Ascending aorta (tissue), 2 donors: ENCODE results near the gene ACTR2. TPM values are rescaled to one million over a fixed set of nuclear protein-coding genes. Genes with fewer than 3 reads are reported as not detected.
"Not testable (repeated sequence)": the region's sequence is repeated elsewhere in the genome, so short reads cannot be mapped to it uniquely, and the experiment has no call there.

Source experiments
- DNase-seq, 2 donors: peaks; one replicate each; pipeline ENCODE4 v3.0.0-alpha.2; 2019; ENCODE audit warnings: low spot score in 2 of 2
- H3K27ac ChIP-seq, 2 donors: fragments of 200-600 bp; sonication (generic); one replicate each; pipeline ENCODE4 v1.5.1; 2016 to 2017; ENCODE audit warnings: mild to moderate bottlenecking in 1 of 2
- H3K27me3 ChIP-seq: fragments of 200-600 bp; sonication (generic); one replicate; pipeline ENCODE4 v1.5.1; 2017
- H3K36me3 ChIP-seq, 2 donors: fragments of 200-600 bp; sonication (generic); one replicate each; pipeline ENCODE4 v1.5.1; 2016
- H3K4me1 ChIP-seq, 2 donors: fragments of 200-600 bp; sonication (generic); one replicate each; pipeline ENCODE4 v1.5.1; 2016 to 2017; ENCODE audit warnings: mild to moderate bottlenecking in 1 of 2
- H3K4me3 ChIP-seq, 2 donors: fragments of 200-600 bp; sonication (generic); one replicate each; pipeline ENCODE4 v1.5.1; 2016 to 2017; ENCODE audit warnings: mild to moderate bottlenecking in 1 of 2
- H3K9me3 ChIP-seq, 2 donors: fragments of 200-600 bp; sonication (generic); one replicate each; pipeline ENCODE4 v1.5.1; 2016
- CTCF ChIP-seq, 3 experiments: fragments of 200-600 bp in 2 of 3; fragments of 450-650 bp in 1 of 3; sonication (generic) in 2 of 3; IDR thresholded peaks; one replicate each; pipeline ENCODE4 v1.5.1; 2016 to 2019; ENCODE audit warnings: antibody characterized with exemption in 3 of 3, mild to moderate bottlenecking in 1 of 3, moderate library complexity in 1 of 3
- intact Hi-C: fragments of 100-400 bp; cut with DNase I; formaldehyde crosslinking; loops from one replicate; pipeline ENCODE4 v1.15.1; 2023
- total RNA-seq: library from RNA; depleted of rRNA; stranded (reverse); fragments of >200 nt; gene quantifications from one replicate; pipeline ENCODE4 v1.1.0, GENCODE V29; 2016

Gene ACTR2
- total RNA-seq, 1 donor from 2014 or later: 78.0 TPM

GRCh38 chr2:65255356-65255755, 27.7 kb downstream of the ACTR2 start:
- intact Hi-C loops: no loop called here
- DNase-seq: no peak
- Histone ChIP-seq H3K4me1 (no peaks in the 10 kb centered on the region), H3K36me3 (peaks cover 42 to 67% of the 10 kb centered on the region in 2 donors), H3K27me3 (no peaks in the 10 kb centered on the region), H3K9me3 (no peaks in the 10 kb centered on the region), H3K27ac (no peak overlapping the region), H3K4me3 (no peak overlapping the region)
- TF ChIP-seq CTCF (IDR thresholded peaks at IDR 0.05): no peak

GRCh38 chr2:65256054-65256453, 28.4 kb downstream of the ACTR2 start:
- H3K36me3 ChIP-seq: peaks cover 42 to 63% of the 10 kb centered on the region in 2 donors

GRCh38 chr2:65257866-65258265, 30.2 kb downstream of the ACTR2 start:
- H3K9me3 ChIP-seq, H3K4me1 ChIP-seq, H3K4me3 ChIP-seq, H3K27ac ChIP-seq, H3K27me3 ChIP-seq, DNase-seq, intact Hi-C loops: not testable (repeated sequence)
- peaks cover 36 to 51% of the 10 kb centered on the region in 2 donors for H3K36me3 ChIP-seq

More at GRCh38 chr2:65256054-65256453, 28.4 kb downstream of the ACTR2 start:
- no peaks in the 10 kb centered on the region for H3K9me3 ChIP-seq
- no peaks in the 10 kb centered on the region for H3K4me1 ChIP-seq
- no peak for DNase-seq
- no peaks in the 10 kb centered on the region for H3K27me3 ChIP-seq
- intact Hi-C loops: no loop called here
- no peak overlapping the region for H3K27ac ChIP-seq
- peak in 1 of 3 experiments; percentile 4 for TF ChIP-seq CTCF (IDR thresholded peaks at IDR 0.05)
- H3K4me3 ChIP-seq: no peak overlapping the region

- no peak for TF ChIP-seq CTCF (IDR thresholded peaks at IDR 0.05)
- Histone ChIP-seq H3K36me3 (peaks cover 25 to 26% of the 10 kb centered on the region in 2 donors), H3K9me3 (no peaks in the 10 kb centered on the region), H3K4me3 (no peak overlapping the region), H3K4me1 (no peaks in the 10 kb centered on the region), H3K27ac (no peak overlapping the region), H3K27me3 (no peaks in the 10 kb centered on the region)
- intact Hi-C loops: no loop called here
- no peak for DNase-seq
Measured at GRCh38 chr2:65261676-65262075, 34.0 kb downstream of the ACTR2 start.

- no peak for DNase-seq
- Histone ChIP-seq H3K4me3 (no peak overlapping the region), H3K27me3 (no peaks in the 10 kb centered on the region), H3K4me1 (no peaks in the 10 kb centered on the region), H3K36me3 (peaks cover 23 to 32% of the 10 kb centered on the region in 2 donors), H3K9me3 (no peaks in the 10 kb centered on the region), H3K27ac (no peak overlapping the region)
- TF ChIP-seq CTCF (IDR thresholded peaks at IDR 0.05): no peak
- intact Hi-C loops: no loop called here
Measured at GRCh38 chr2:65263262-65263661, 35.6 kb downstream of the ACTR2 start.

- H3K4me3 ChIP-seq: no peak overlapping the region
- H3K9me3 ChIP-seq: no peaks in the 10 kb centered on the region
- no peak for TF ChIP-seq CTCF (IDR thresholded peaks at IDR 0.05)
- DNase-seq: no peak
- no peaks in the 10 kb centered on the region for H3K4me1 ChIP-seq
- no peaks in the 10 kb centered on the region for H3K27me3 ChIP-seq
- peaks cover 25 to 31% of the 10 kb centered on the region in 2 donors for H3K36me3 ChIP-seq
- intact Hi-C loops: loop anchor here (2.0 kb wide), 1 partner anchor 173 kb away; no protein-coding TSS in a partner anchor
- H3K27ac ChIP-seq: no peak overlapping the region
Measured at GRCh38 chr2:65263986-65264385, 36.4 kb downstream of the ACTR2 start.
